HepG2 (cell line): Measurements from ENCODE around the gene ZBTB45. TPM values are rescaled to one million over a fixed set of nuclear protein-coding genes. Genes with fewer than 3 reads are reported as not detected.
A peak's percentile ranks its signal among the peaks of the same experiment; 100 is the strongest.

Experiments used
- CHD2 ChIP-seq: IDR thresholded peaks from 2 replicates; pipeline ENCODE4 v1.6.1; 2011; ENCODE audit warnings: low read depth, low read length, improper control_type of control experiment
- CREM ChIP-seq, 2 experiments: sonication (generic) in 1 of 2; formaldehyde crosslinking in 1 of 2; IDR thresholded peaks; 2 replicates each; pipeline versions ENCODE4 v1.4.0 to v1.6.1; 2016 to 2020; ENCODE audit warnings: antibody characterized with exemption in 1 of 2, mild to moderate bottlenecking in 1 of 2, missing genetic modification reagents in 1 of 2
- FOXC1 ChIP-seq: sonication (generic); formaldehyde crosslinking; IDR thresholded peaks from 2 replicates; pipeline ENCODE4 v1.8.0; 2022; ENCODE audit warnings: mild to moderate bottlenecking, missing genetic modification reagents, borderline replicate concordance
- FOXK2 ChIP-seq: fragments of 450-650 bp; IDR thresholded peaks from 2 replicates; pipeline ENCODE4 v1.6.1; 2016
- HOXA5 ChIP-seq: sonication (generic); formaldehyde crosslinking; IDR thresholded peaks from 2 replicates; pipeline ENCODE4 v1.4.0; 2020; ENCODE audit warnings: missing genetic modification reagents
- HOXA9 ChIP-seq: sonication (generic); formaldehyde crosslinking; IDR thresholded peaks from 2 replicates; pipeline ENCODE4 v1.8.1; 2022; ENCODE audit warnings: missing genetic modification reagents, mild to moderate bottlenecking, moderate library complexity, borderline replicate concordance
- KDM3A ChIP-seq: IDR thresholded peaks from 2 replicates; pipeline ENCODE4 v1.6.1; 2018; ENCODE audit warnings: low read depth, missing compliant biosample characterization
- KMT2A ChIP-seq: sonication (generic); formaldehyde crosslinking; IDR thresholded peaks from 2 replicates; pipeline ENCODE4 v1.4.0; 2020; ENCODE audit warnings: missing genetic modification reagents
- MIER3 ChIP-seq: IDR thresholded peaks from 2 replicates; pipeline ENCODE4 v1.6.1; 2016; ENCODE audit warnings: missing compliant biosample characterization, borderline replicate concordance
- PBX2 ChIP-seq: IDR thresholded peaks from 2 replicates; pipeline ENCODE4 v1.6.1; 2016; ENCODE audit warnings: control low read depth
- RELA ChIP-seq: sonication (generic); formaldehyde crosslinking; IDR thresholded peaks from 2 replicates; pipeline ENCODE4 v1.4.0; 2020; ENCODE audit warnings: missing genetic modification reagents
- SATB2 ChIP-seq: sonication (generic); formaldehyde crosslinking; IDR thresholded peaks from 2 replicates; pipeline ENCODE4 v1.5.0; 2020; ENCODE audit warnings: missing genetic modification reagents
- SNAPC2 ChIP-seq: sonication (generic); formaldehyde crosslinking; IDR thresholded peaks from 2 replicates; pipeline ENCODE4 v1.8.1; 2022; ENCODE audit warnings: mild to moderate bottlenecking, missing genetic modification reagents
- SRSF1 ChIP-seq: fragments of 200-400 bp; formaldehyde crosslinking; optimal IDR thresholded peaks from 2 replicates; pipeline ENCODE3; 2017; ENCODE audit warnings: mild to moderate bottlenecking, low read depth, low read length, moderate library complexity
- STAT6 ChIP-seq: sonication (generic); formaldehyde crosslinking; IDR thresholded peaks from 2 replicates; pipeline ENCODE4 v1.4.0; 2020; ENCODE audit warnings: missing genetic modification reagents, mild to moderate bottlenecking, borderline replicate concordance
- ZFP36L1 ChIP-seq: sonication (generic); formaldehyde crosslinking; IDR thresholded peaks from 2 replicates; pipeline ENCODE4 v1.8.0; 2022; ENCODE audit warnings: mild to moderate bottlenecking, missing genetic modification reagents, moderate library complexity
- ZMYM2 ChIP-seq: sonication (generic); formaldehyde crosslinking; IDR thresholded peaks from 2 replicates; pipeline ENCODE4 v1.8.0; 2022; ENCODE audit warnings: mild to moderate bottlenecking, missing genetic modification reagents
- ZMYM4 ChIP-seq: sonication (generic); formaldehyde crosslinking; IDR thresholded peaks from 2 replicates; pipeline ENCODE4 v1.8.1; 2023; ENCODE audit warnings: mild to moderate bottlenecking, missing genetic modification reagents
- ZNF510 ChIP-seq: sonication (generic); formaldehyde crosslinking; IDR thresholded peaks from 2 replicates; pipeline ENCODE4 v1.4.0; 2020; ENCODE audit warnings: low read depth, mild to moderate bottlenecking, missing genetic modification reagents
- ZNF768 ChIP-seq: sonication (generic); formaldehyde crosslinking; IDR thresholded peaks from 2 replicates; pipeline ENCODE4 v1.4.0; 2020; ENCODE audit warnings: missing genetic modification reagents
- polyA plus RNA-seq, 8 experiments: library from polyadenylated mRNA; depleted of rRNA in 3 of 8; stranded (reverse) in 7 of 8; unstranded in 1 of 8; fragments of >200 nt; fragmentation: Illumina TruSeq in 4 of 8; extraction: Trizol in 4 of 8; gene quantifications; 2 replicates each; pipeline versions ENCODE4 v1.2.1 to v1.2.3, GENCODE V29; 2011 to 2016; ENCODE audit warnings: low read depth in 4 of 8, missing spikeins in 1 of 8, mixed read lengths in 1 of 8; ENCODE audit not compliant: insufficient read depth in 1 of 8
- total RNA-seq, 5 experiments: library from RNA; depleted of rRNA; stranded (reverse); fragments of >200 nt; fragmentation: Illumina TruSeq; extraction: Trizol; gene quantifications; 2 replicates each; pipeline ENCODE4 v1.2.3, GENCODE V29; 2016; ENCODE audit warnings: low read depth in 1 of 5
- TF ChIP-seq, protein P1 (sequence below): IDR thresholded peaks from 2 replicates; pipeline ENCODE4 v1.6.1; 2016; ENCODE audit warnings: missing genetic modification reagents, missing compliant biosample characterization
- TF ChIP-seq, protein P2 (sequence below): sonication (generic); formaldehyde crosslinking; conservative IDR thresholded peaks from 2 replicates; pipeline ENCODE4 v1.4.0; 2020; ENCODE audit warnings: mild to moderate bottlenecking, missing genetic modification reagents, moderate library complexity

Gene ZBTB45
- total and polyA plus RNA-seq, 2 of the 13 experiments (the other 11 are each of a cell fraction or from before 2014, with no cell fraction given): 3.0 to 3.7 TPM

GRCh38 chr19:58499021-58499927 lies 20.3 kb downstream of the ZBTB45 start (continued):
- TF ChIP-seq, protein P1, sequence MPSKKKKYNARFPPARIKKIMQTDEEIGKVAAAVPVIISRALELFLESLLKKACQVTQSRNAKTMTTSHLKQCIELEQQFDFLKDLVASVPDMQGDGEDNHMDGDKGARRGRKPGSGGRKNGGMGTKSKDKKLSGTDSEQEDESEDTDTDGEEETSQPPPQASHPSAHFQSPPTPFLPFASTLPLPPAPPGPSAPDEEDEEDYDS (CRISPR knock-in tag): peak; percentile 68
- peak; percentile 77 for TF ChIP-seq ZMYM4 (CRISPR knock-in tag)
- peak; percentile 61; the same call in 1 of the 2 replicates for TF ChIP-seq ZMYM2 (CRISPR knock-in tag)
- TF ChIP-seq STAT6 (CRISPR knock-in tag): peak; percentile 27; the same call in 1 of the 2 replicates
- TF ChIP-seq HOXA9: no peak
- peak; percentile 89; the same call in 1 of the 2 replicates for TF ChIP-seq MIER3 (CRISPR knock-in tag)
- no peak for TF ChIP-seq SRSF1
- peak; percentile 79; the same call in 1 of the 2 replicates for TF ChIP-seq KDM3A (CRISPR knock-in tag)
- no peak; the same call in 1 of the 2 replicates for TF ChIP-seq RELA
- TF ChIP-seq FOXC1 (CRISPR knock-in tag): peak; percentile 66; the same call in 1 of the 2 replicates
- TF ChIP-seq SATB2 (CRISPR knock-in tag): no peak
- no peak for TF ChIP-seq CHD2
- peak; percentile 59; the same call in 1 of the 2 replicates for TF ChIP-seq HOXA5 (CRISPR knock-in tag)
- no peak; the same call in 1 of the 2 replicates for TF ChIP-seq SNAPC2 (CRISPR knock-in tag)
- TF ChIP-seq ZNF510 (CRISPR knock-in tag): 0 out of 2 replicates have a peak, but pooled peaks have one; percentile 4
- peak; percentile 86 for TF ChIP-seq ZNF768 (CRISPR knock-in tag)
- TF ChIP-seq, protein P2, sequence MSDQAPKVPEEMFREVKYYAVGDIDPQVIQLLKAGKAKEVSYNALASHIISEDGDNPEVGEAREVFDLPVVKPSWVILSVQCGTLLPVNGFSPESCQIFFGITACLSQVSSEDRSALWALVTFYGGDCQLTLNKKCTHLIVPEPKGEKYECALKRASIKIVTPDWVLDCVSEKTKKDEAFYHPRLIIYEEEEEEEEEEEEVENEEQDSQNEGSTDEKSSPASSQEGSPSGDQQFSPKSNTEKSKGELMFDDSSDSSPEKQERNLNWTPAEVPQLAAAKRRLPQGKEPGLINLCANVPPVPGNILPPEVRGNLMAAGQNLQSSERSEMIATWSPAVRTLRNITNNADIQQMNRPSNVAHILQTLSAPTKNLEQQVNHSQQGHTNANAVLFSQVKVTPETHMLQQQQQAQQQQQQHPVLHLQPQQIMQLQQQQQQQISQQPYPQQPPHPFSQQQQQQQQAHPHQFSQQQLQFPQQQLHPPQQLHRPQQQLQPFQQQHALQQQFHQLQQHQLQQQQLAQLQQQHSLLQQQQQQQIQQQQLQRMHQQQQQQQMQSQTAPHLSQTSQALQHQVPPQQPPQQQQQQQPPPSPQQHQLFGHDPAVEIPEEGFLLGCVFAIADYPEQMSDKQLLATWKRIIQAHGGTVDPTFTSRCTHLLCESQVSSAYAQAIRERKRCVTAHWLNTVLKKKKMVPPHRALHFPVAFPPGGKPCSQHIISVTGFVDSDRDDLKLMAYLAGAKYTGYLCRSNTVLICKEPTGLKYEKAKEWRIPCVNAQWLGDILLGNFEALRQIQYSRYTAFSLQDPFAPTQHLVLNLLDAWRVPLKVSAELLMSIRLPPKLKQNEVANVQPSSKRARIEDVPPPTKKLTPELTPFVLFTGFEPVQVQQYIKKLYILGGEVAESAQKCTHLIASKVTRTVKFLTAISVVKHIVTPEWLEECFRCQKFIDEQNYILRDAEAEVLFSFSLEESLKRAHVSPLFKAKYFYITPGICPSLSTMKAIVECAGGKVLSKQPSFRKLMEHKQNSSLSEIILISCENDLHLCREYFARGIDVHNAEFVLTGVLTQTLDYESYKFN (CRISPR knock-in tag): peak; percentile 77
- peak; percentile 86 for TF ChIP-seq CREM (IDR thresholded peaks at IDR 0.05)
- no peak for TF ChIP-seq CREM (CRISPR knock-in tag; IDR thresholded peaks at IDR 0.05)
- peak; percentile 93 for TF ChIP-seq KMT2A (CRISPR knock-in tag)
- no peak for TF ChIP-seq PBX2 (CRISPR knock-in tag)
- TF ChIP-seq ZFP36L1 (CRISPR knock-in tag): peak; percentile 64; the same call in 1 of the 2 replicates
- peak; percentile 85 for TF ChIP-seq FOXK2
